Nephron progenitor cell (in vitro differentiated cells): ENCODE data around the gene NME7.
"Not testable (repeated sequence)": the region's sequence is repeated elsewhere in the genome, so short reads cannot be mapped to it uniquely, and the experiment has no call there.

Experiments
- DNase-seq: peaks from one replicate; pipeline ENCODE4 v3.0.0; 2021
- H3K27ac Mint-ChIP-seq: 2 replicates; pipeline ENCODE4 v1.8.0; 2021; ENCODE audit warnings: mild to moderate bottlenecking, moderate library complexity, mixed read lengths
- H3K27me3 Mint-ChIP-seq: 2 replicates; pipeline ENCODE4 v1.8.0; 2021; ENCODE audit warnings: mild to moderate bottlenecking, low read depth, mixed read lengths; ENCODE audit not compliant: poor library complexity
- H3K36me3 Mint-ChIP-seq: 2 replicates; pipeline ENCODE4 v1.8.0; 2021; ENCODE audit warnings: low read depth, mixed read lengths
- H3K4me1 Mint-ChIP-seq: 2 replicates; pipeline ENCODE4 v1.8.0; 2021; ENCODE audit warnings: mixed read lengths
- H3K4me3 Mint-ChIP-seq: 2 replicates; pipeline ENCODE4 v1.8.0; 2021; ENCODE audit warnings: mild to moderate bottlenecking, moderate library complexity, mixed read lengths
- H3K9me3 Mint-ChIP-seq: 2 replicates; pipeline ENCODE4 v1.8.0; 2021; ENCODE audit warnings: mild to moderate bottlenecking, moderate library complexity, mixed read lengths
- CTCF ChIP-seq: fragments of 200-600 bp; sonication (generic); IDR thresholded peaks from 2 replicates; pipeline ENCODE4 v1.5.0; 2021; ENCODE audit warnings: antibody characterized with exemption

The NME7 gene

GRCh38 chr1:169338617-169339016 lies 29.0 kb downstream of the NME7 start:
- Mint-ChIP-seq H3K4me3 (no peak overlapping the region), H3K9me3 (peaks cover 46% of the 10 kb centered on the region), H3K27ac (no peak overlapping the region), H3K4me1 (no peaks in the 10 kb centered on the region), H3K27me3 (no peaks in the 10 kb centered on the region), H3K36me3 (peaks cover 70% of the 10 kb centered on the region)
- no peak for TF ChIP-seq CTCF
- no peak for DNase-seq

- not testable (repeated sequence) for H3K4me3 Mint-ChIP-seq, H3K27me3 Mint-ChIP-seq, H3K27ac Mint-ChIP-seq, H3K4me1 Mint-ChIP-seq, DNase-seq
- Mint-ChIP-seq H3K36me3 (peaks cover 80% of the 10 kb centered on the region), H3K9me3 (peaks cover 58% of the 10 kb centered on the region)
Measured at GRCh38 chr1:169336947-169337715, 30.5 kb downstream of the NME7 start.

GRCh38 chr1:169334727-169335126 lies 32.9 kb downstream of the NME7 start:
- Mint-ChIP-seq H3K36me3 (peaks cover 88% of the 10 kb centered on the region), H3K9me3 (peaks cover 71% of the 10 kb centered on the region)
- H3K27me3 Mint-ChIP-seq, DNase-seq, H3K4me3 Mint-ChIP-seq, H3K27ac Mint-ChIP-seq, H3K4me1 Mint-ChIP-seq: not testable (repeated sequence)

- Mint-ChIP-seq H3K27ac (no peak overlapping the region), H3K4me3 (no peak overlapping the region), H3K4me1 (no peaks in the 10 kb centered on the region), H3K36me3 (peaks cover 71% of the 10 kb centered on the region), H3K9me3 (peaks cover 69% of the 10 kb centered on the region), H3K27me3 (no peaks in the 10 kb centered on the region)
- DNase-seq = no peak
- TF ChIP-seq CTCF = no peak
Measured at GRCh38 chr1:169330927-169331326, 36.7 kb downstream of the NME7 start.

- peaks cover 56% of the 10 kb centered on the region for H3K9me3 Mint-ChIP-seq
- no peak for TF ChIP-seq CTCF
- no peaks in the 10 kb centered on the region for H3K27me3 Mint-ChIP-seq
- H3K27ac Mint-ChIP-seq = no peak overlapping the region
- H3K36me3 Mint-ChIP-seq = peaks cover 57% of the 10 kb centered on the region
- H3K4me1 Mint-ChIP-seq = no peaks in the 10 kb centered on the region
- no peak for DNase-seq
- H3K4me3 Mint-ChIP-seq = no peak overlapping the region
Measured at GRCh38 chr1:169329383-169329782, 38.2 kb downstream of the NME7 start.

GRCh38 chr1:169327875-169328274 lies 39.7 kb downstream of the NME7 start:
- no peaks in the 10 kb centered on the region for H3K27me3 Mint-ChIP-seq
- H3K36me3 Mint-ChIP-seq = peaks cover 47% of the 10 kb centered on the region
- H3K9me3 Mint-ChIP-seq = peaks cover 43% of the 10 kb centered on the region

More at GRCh38 chr1:169327875-169328274, 39.7 kb downstream of the NME7 start:
- Mint-ChIP-seq H3K27ac (no peak overlapping the region), H3K4me1 (no peaks in the 10 kb centered on the region), H3K4me3 (no peak overlapping the region)
- DNase-seq = no peak
- TF ChIP-seq CTCF = no peak
